PC-9 (cell line): Measurements from ENCODE around the gene CNTLN.

ENCODE experiments used
- CTCF ChIP-seq: fragments of 200-600 bp; sonication (generic); conservative IDR thresholded peaks from 2 replicates; pipeline ENCODE4 v1.6.1; 2017; ENCODE audit warnings: mixed run types, antibody characterized with exemption, mild to moderate bottlenecking, moderate library complexity
- EZH2 ChIP-seq: fragments of 200-600 bp; sonication (generic); IDR thresholded peaks from 2 replicates; pipeline ENCODE4 v1.8.0; 2017; ENCODE audit warnings: antibody characterized with exemption, low read depth

- TF ChIP-seq CTCF (no peak), EZH2 (no peak)
Measured at GRCh38 chr9:17185481-17186029, 50.7 kb downstream of the CNTLN start.
